Breast epithelium (tissue), 4 donors: ENCODE results near the gene ITM2C. TPM values are rescaled to one million over a fixed set of nuclear protein-coding genes. Genes with fewer than 3 reads are reported as not detected.

ENCODE experiments used
- DNase-seq, 2 donors: peaks; one replicate each; pipeline ENCODE4 v3.0.0-alpha.2; 2019; ENCODE audit warnings: low spot score in 2 of 2
- H3K27ac ChIP-seq, 2 donors: fragments of 200-600 bp; sonication (generic) in 1 of 2; one replicate each; pipeline ENCODE4 v1.5.1; 2016 to 2019; ENCODE audit warnings: mild to moderate bottlenecking in 1 of 2
- H3K27me3 ChIP-seq, 2 donors: fragments of 200-600 bp; sonication (generic) in 1 of 2; one replicate each; pipeline versions ENCODE4 v1.5.1 to v1.6.0; 2017 to 2019; ENCODE audit warnings: control low read depth in 1 of 2, mild to moderate bottlenecking in 1 of 2
- H3K36me3 ChIP-seq: fragments of 200-600 bp; one replicate; pipeline ENCODE4 v1.5.1; 2019
- H3K4me1 ChIP-seq, 2 donors: fragments of 200-600 bp; sonication (generic); one replicate each; pipeline ENCODE4 v1.5.1; 2016 to 2019; ENCODE audit warnings: control low read depth in 1 of 2
- H3K4me3 ChIP-seq, 3 donors: fragments of 200-600 bp; sonication (generic); 1 replicate in 2 of 3; 2 replicates in 1 of 3; pipeline ENCODE4 v1.5.1; 2016 to 2019; ENCODE audit warnings: mild to moderate bottlenecking in 3 of 3, moderate library complexity in 2 of 3
- H3K9me3 ChIP-seq, 2 donors: fragments of 200-600 bp; sonication (generic) in 1 of 2; one replicate each; pipeline ENCODE4 v1.5.1; 2016 to 2019; ENCODE audit warnings: control low read depth in 1 of 2
- CTCF ChIP-seq, 3 donors: fragments of 450-650 bp; IDR thresholded peaks; one replicate each; pipeline ENCODE4 v1.5.1; 2016 to 2017; ENCODE audit warnings: antibody characterized with exemption in 3 of 3, mild to moderate bottlenecking in 3 of 3, moderate library complexity in 3 of 3
- POLR2A ChIP-seq: fragments of 450-650 bp; IDR thresholded peaks from one replicate; pipeline ENCODE4 v1.6.1; 2016; ENCODE audit warnings: antibody characterized with exemption, mild to moderate bottlenecking, moderate library complexity
- POLR2AphosphoS5 ChIP-seq, 3 donors: sonication (generic); formaldehyde crosslinking; IDR thresholded peaks; one replicate each; pipeline ENCODE4 v1.6.1; 2017; ENCODE audit warnings: antibody characterized with exemption in 3 of 3
- intact Hi-C: fragments of 100-400 bp; cut with DNase I; formaldehyde crosslinking; loops from one replicate; pipeline ENCODE4 v1.15.1; 2023; ENCODE audit warnings: low total_unique reads
- total RNA-seq, 3 donors: library from RNA; depleted of rRNA; stranded (reverse); fragments of >200 nt; gene quantifications; one replicate each; pipeline ENCODE4 v1.1.0, GENCODE V29; 2016

Gene ITM2C
- total RNA-seq, 3 donors from 2014 or later: 24.5 to 46.2 (median 36.3) TPM

GRCh38 chr2:230865766-230866755, 1.3 kb downstream of the ITM2C start:
- Histone ChIP-seq H3K4me3 (peak overlapping the region; percentile 51 to 78 (median 76)), H3K27me3 (no peaks in the 10 kb centered on the region), H3K36me3 (no peaks in the 10 kb centered on the region), H3K27ac (peak overlapping the region in 1 of 2 donors; percentile 1), H3K9me3 (no peaks in the 10 kb centered on the region), H3K4me1 (peaks cover 0 to 3% of the 10 kb centered on the region in 2 donors)
- intact Hi-C loops: no loop called here
- peak in 1 of 2 donors; percentile 32 for DNase-seq
- no peak for TF ChIP-seq CTCF (IDR thresholded peaks at IDR 0.05)
- no peak for TF ChIP-seq POLR2A
- TF ChIP-seq POLR2AphosphoS5 (IDR thresholded peaks at IDR 0.05): no peak

GRCh38 chr2:230866756-230867523, 2.2 kb downstream of the ITM2C start:
- no peak for DNase-seq
- H3K9me3 ChIP-seq: no peaks in the 10 kb centered on the region
- H3K4me3 ChIP-seq: peak overlapping the region in 1 of 3 donors; percentile 78
- H3K36me3 ChIP-seq: no peaks in the 10 kb centered on the region
- intact Hi-C loops: no loop called here
- no peaks in the 10 kb centered on the region for H3K27me3 ChIP-seq
- H3K4me1 ChIP-seq: peaks cover 0 to 3% of the 10 kb centered on the region in 2 donors
- peak overlapping the region in 1 of 2 donors; percentile 5 for H3K27ac ChIP-seq
- TF ChIP-seq POLR2A: no peak
- no peak for TF ChIP-seq CTCF (IDR thresholded peaks at IDR 0.05)
- no peak for TF ChIP-seq POLR2AphosphoS5 (IDR thresholded peaks at IDR 0.05)

GRCh38 chr2:230868161-230868946, 3.6 kb downstream of the ITM2C start:
- H3K4me3 ChIP-seq: no peak overlapping the region
- no peaks in the 10 kb centered on the region for H3K27me3 ChIP-seq
- TF ChIP-seq CTCF (IDR thresholded peaks at IDR 0.05) (no peak), POLR2A (no peak), POLR2AphosphoS5 (IDR thresholded peaks at IDR 0.05) (no peak)
- no peak for DNase-seq
- no peaks in the 10 kb centered on the region for H3K9me3 ChIP-seq
- no peaks in the 10 kb centered on the region for H3K36me3 ChIP-seq
- peaks cover 0 to 3% of the 10 kb centered on the region in 2 donors for H3K4me1 ChIP-seq
- intact Hi-C loops: no loop called here
- no peak overlapping the region for H3K27ac ChIP-seq

GRCh38 chr2:230868947-230869913, 4.5 kb downstream of the ITM2C start:
- Histone ChIP-seq H3K36me3 (no peaks in the 10 kb centered on the region), H3K27me3 (no peaks in the 10 kb centered on the region), H3K4me3 (no peak overlapping the region), H3K4me1 (peaks cover 0 to 3% of the 10 kb centered on the region in 2 donors), H3K27ac (no peak overlapping the region), H3K9me3 (no peaks in the 10 kb centered on the region)
- no peak for DNase-seq
- TF ChIP-seq CTCF (IDR thresholded peaks at IDR 0.05): no peak
- intact Hi-C loops: no loop called here
